SU-DHL-6 (cell line): ENCODE results near the gene KAT6B.

Source experiments
- EZH2phosphoT487 ChIP-seq: fragments of 200-600 bp; sonication (generic), shearing (Covaris generic); conservative IDR thresholded peaks from 2 replicates; pipeline ENCODE4 v1.6.1; 2018; ENCODE audit warnings: mild to moderate bottlenecking, antibody characterized with exemption, low read length, moderate library complexity, mixed read lengths
- TF ChIP-seq, protein P1 (sequence below): fragments of 200-600 bp; sonication (generic); IDR thresholded peaks from one replicate; pipeline ENCODE4 v1.5.1; 2017; ENCODE audit warnings: antibody characterized with exemption, mild to moderate bottlenecking, low read length, moderate library complexity; ENCODE audit not compliant: insufficient read depth, poor library complexity, severe bottlenecking

GRCh38 chr10:74841265-74841973 lies 15.0 kb downstream of the KAT6B start:
- no peak for TF ChIP-seq EZH2phosphoT487
- TF ChIP-seq, protein P1, sequence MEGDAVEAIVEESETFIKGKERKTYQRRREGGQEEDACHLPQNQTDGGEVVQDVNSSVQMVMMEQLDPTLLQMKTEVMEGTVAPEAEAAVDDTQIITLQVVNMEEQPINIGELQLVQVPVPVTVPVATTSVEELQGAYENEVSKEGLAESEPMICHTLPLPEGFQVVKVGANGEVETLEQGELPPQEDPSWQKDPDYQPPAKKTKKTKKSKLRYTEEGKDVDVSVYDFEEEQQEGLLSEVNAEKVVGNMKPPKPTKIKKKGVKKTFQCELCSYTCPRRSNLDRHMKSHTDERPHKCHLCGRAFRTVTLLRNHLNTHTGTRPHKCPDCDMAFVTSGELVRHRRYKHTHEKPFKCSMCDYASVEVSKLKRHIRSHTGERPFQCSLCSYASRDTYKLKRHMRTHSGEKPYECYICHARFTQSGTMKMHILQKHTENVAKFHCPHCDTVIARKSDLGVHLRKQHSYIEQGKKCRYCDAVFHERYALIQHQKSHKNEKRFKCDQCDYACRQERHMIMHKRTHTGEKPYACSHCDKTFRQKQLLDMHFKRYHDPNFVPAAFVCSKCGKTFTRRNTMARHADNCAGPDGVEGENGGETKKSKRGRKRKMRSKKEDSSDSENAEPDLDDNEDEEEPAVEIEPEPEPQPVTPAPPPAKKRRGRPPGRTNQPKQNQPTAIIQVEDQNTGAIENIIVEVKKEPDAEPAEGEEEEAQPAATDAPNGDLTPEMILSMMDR: no peak
